GM19193 (cell line): ENCODE measurements around the gene HOMER1.

Experiments
- POLR2A ChIP-seq: IDR thresholded peaks from 4 replicates; pipeline ENCODE4 v1.6.1; 2011; ENCODE audit not compliant: insufficient read depth, insufficient read length; ENCODE audit errors: extremely low read depth

Gene HOMER1

GRCh38 chr5:79527431-79527830, 13.5 kb upstream of the HOMER1 start:
- no peak for TF ChIP-seq POLR2A

- TF ChIP-seq POLR2A: no peak
These were observed 13.0 kb upstream of the HOMER1 start for GRCh38 chr5:79526928-79527327.

GRCh38 chr5:79526493-79526892, 12.6 kb upstream of the HOMER1 start:
- TF ChIP-seq POLR2A: no peak

GRCh38 chr5:79521156-79521555, 7.2 kb upstream of the HOMER1 start:
- no peak for TF ChIP-seq POLR2A

GRCh38 chr5:79518718-79519117, 4.8 kb upstream of the HOMER1 start:
- TF ChIP-seq POLR2A: no peak

GRCh38 chr5:79517601-79518000, 3.7 kb upstream of the HOMER1 start:
- TF ChIP-seq POLR2A: no peak

GRCh38 chr5:79516986-79517385, 3.1 kb upstream of the HOMER1 start:
- no peak for TF ChIP-seq POLR2A

GRCh38 chr5:79514391-79515105, 614 bp upstream of the HOMER1 start:
- peak; percentile 87 for TF ChIP-seq POLR2A

GRCh38 chr5:79513308-79513703, 628 bp downstream of the HOMER1 start:
- TF ChIP-seq POLR2A: no peak

GRCh38 chr5:79512471-79513307, 1.2 kb downstream of the HOMER1 start:
- TF ChIP-seq POLR2A: no peak

GRCh38 chr5:79512049-79512448, 1.9 kb downstream of the HOMER1 start:
- no peak for TF ChIP-seq POLR2A

GRCh38 chr5:79510638-79511037, 3.3 kb downstream of the HOMER1 start:
- TF ChIP-seq POLR2A: no peak

GRCh38 chr5:79509244-79509885, 4.6 kb downstream of the HOMER1 start:
- no peak for TF ChIP-seq POLR2A

GRCh38 chr5:79508794-79509193, 5.1 kb downstream of the HOMER1 start:
- TF ChIP-seq POLR2A: no peak

- no peak for TF ChIP-seq POLR2A
These were observed 5.6 kb downstream of the HOMER1 start for GRCh38 chr5:79508354-79508753.

- no peak for TF ChIP-seq POLR2A
These were observed 6.4 kb downstream of the HOMER1 start for GRCh38 chr5:79507251-79508205.
